DMS153 treated with DMSO at 0.1 percent for 48 hours (cell line): ENCODE measurements around the gene MYL9.
"Not testable (repeated sequence)": the region's sequence is repeated elsewhere in the genome, so short reads cannot be mapped to it uniquely, and the experiment has no call there.

Source experiments
- DNase-seq: peaks from one replicate; lab custom pipeline; 2025; ENCODE audit not compliant: unreplicated experiment; lab: John Stamatoyannopoulos, UW

Gene MYL9

DNA sequence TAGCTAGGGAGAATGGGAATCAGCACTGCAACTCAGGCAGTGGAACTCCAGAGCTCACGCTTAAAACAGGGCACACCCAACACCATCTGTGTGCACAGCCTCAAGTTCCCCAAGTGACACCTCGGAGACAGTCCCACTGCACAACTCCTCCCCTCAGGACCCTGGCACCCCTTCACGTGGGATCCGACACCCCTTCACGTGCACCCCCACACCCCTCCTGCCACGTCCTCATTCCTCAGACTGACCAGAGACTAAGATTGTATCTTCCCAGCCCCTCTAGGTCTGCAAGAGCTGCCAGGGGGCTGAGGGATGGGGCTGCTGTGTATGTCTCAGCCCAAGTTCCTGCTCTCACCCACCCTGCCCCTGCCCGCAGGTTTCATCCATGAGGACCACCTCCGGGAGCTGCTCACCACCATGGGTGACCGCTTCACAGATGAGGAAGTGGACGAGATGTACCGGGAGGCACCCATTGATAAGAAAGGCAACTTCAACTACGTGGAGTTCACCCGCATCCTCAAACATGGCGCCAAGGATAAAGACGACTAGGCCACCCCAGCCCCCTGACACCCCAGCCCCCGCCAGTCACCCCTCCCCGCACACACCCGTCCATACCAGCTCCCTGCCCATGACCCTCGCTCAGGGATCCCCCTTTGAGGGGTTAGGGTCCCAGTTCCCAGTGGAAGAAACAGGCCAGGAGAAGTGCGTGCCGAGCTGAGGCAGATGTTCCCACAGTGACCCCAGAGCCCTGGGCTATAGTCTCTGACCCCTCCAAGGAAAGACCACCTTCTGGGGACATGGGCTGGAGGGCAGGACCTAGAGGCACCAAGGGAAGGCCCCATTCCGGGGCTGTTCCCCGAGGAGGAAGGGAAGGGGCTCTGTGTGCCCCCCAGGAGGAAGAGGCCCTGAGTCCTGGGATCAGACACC is 7.6 kb downstream of the MYL9 start:
- no peak for DNase-seq

DNA sequence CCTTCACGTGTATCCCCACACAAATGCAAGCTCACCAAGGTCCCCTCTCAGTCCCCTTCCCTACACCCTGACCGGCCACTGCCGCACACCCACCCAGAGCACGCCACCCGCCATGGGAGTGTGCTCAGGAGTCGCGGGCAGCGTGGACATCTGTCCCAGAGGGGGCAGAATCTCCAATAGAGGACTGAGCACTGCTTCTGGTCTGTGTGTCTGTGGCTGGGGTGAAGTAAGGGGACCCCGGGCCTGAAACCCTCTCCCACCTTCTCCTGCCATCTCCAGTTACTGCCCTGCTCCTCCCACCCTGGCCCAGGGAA is 8.3 kb downstream of the MYL9 start:
- no peak for DNase-seq

DNA sequence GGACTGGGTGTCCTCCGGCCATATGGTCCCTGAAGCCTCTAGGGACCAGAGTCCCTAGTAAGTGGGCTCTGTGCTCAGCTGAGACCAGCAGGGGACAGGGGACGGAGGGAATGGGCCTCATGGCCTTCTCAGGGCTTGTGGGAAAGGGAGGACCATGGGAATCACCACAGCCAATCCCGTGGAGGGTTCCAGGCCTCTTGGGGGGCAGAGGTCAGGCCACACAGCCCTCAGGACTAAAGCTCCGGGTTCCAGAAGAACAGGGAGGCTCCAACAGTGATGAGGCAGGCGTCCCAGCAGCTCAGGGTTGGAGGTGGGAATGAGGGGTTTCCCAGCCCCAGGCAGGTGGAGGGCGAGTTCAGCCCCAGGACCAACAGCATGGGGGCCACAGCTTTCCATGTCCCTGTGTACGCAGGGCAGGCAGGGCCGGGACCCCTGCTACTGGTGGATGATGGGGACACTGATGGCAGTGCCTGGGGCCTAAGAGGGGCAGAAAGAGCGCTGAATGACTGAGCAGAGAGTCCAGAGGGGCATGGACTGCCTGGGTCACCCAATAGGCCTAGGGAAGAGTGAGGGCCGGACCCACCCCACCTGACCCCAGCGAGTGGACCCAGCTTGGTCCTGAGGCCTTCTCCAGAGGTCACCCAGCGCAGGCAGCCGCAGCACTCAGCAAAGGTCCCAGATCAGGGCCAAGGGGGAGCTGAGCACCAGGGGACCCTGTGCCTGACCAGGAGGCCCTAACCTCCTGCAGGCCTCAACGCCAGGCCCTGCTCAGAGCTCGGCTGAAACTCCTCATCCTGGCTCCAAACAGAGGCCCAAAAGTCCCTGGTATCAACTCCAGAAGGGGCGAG is 8.8 kb downstream of the MYL9 start:
- DNase-seq: no peak

DNA sequence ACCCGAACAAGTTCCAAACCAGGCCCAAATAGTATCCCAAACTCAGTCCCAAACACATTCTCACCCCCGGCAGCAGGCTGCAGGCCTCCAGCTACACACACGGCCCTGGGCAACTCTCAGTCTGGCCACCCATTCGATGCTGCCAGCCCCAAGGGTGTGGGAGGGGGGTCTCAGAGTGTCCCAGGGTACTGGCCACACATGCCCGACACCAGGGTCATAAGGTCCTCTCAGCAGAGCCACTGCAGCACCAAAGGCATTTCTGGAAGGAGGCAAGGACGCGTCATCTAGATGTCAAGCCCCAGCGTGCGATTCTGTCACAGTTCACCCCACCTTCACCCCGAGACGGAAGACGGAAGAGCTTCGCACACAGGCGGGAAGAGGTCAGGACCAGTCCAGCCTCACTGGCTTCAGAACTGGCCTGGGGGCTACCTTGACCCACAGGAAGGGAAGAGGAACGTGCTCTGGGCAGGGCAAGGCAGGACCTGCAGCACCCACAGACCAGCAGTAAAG is 9.5 kb downstream of the MYL9 start:
- no peak for DNase-seq

DNA sequence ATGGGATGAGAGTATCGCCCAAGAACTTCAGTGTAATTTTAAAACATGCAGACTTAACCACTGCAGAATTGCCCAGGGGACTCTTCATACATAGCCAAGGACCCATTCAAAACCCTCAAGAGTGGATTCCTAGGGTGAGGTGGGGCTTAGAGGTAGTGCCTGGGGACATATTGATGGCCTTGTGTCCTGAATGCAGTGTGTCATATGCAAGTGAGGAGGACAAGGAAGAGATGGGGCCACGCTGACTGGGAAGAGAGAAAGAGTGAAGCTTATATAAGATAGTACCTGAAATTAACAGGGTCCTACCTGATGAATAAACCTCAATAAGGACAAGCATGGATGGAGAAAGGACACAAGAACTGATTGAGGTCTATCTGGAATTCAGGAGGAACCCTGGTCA is 13.9 kb downstream of the MYL9 start:
- no peak for DNase-seq

DNA sequence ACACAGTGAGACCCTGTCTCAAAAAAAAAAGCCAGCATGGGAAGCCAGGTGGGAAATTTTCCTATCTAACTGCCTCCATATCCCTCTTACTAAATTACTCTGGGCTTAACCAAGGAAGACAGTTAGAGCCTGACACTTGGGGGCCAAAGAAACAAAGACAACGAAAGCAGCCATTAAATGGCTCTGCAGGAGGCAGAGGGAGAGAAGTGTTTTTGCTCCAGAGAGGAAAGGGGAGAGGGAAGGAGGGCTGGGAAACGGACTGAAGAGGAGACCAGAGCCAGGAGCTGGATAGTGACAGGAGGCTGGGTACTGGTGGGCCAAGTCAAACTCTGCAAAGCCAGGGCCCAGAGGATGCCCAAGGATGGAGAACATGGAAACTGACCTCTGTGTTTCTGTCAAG is 21.4 kb downstream of the MYL9 start:
- DNase-seq: no peak

DNA sequence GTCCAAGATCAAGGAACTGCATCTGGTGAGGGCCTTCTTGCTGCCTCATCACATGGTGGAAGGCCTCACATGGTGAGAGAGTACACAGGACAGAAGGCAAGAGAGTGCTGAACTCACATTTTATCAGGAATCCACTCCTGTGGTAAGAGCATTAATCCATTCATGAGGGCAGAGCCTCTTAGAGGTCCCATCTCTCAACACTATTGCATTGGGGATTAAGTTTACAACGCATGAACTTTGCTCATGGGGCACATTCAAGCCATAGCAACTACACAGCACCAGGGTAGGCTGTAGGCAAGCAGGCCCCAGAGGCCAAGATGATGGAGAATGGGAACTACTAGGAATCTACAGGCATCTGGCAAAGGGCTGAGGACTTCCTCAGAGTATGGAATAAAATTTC is 22.1 kb downstream of the MYL9 start:
- DNase-seq: no peak

DNA sequence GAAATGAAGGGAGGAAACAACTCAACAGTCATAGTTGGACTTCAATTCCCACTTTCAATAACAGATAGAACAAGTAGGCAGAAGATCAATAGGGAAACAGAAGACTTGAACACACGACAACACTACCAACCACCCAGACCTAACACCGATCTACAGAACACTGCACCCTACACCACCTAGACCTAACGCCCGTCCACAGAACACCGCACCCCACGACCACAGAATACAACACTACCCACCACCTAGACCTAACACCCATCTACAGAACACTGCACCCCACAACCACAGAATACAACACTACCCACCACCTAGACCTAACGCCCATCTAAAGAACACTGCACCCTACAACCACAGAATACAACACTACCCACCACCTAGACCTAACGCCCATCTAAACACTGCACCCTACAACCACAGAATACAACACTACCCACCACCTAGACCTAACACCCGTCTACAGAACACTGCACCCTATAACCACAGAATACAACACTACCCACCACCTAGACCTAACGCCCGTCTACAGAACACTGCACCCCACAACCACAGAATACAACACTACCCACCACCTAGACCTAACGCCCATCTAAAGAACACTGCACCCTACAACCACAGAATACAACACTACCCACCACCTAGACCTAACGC is 22.9 kb downstream of the MYL9 start:
- not testable (repeated sequence) for DNase-seq

DNA sequence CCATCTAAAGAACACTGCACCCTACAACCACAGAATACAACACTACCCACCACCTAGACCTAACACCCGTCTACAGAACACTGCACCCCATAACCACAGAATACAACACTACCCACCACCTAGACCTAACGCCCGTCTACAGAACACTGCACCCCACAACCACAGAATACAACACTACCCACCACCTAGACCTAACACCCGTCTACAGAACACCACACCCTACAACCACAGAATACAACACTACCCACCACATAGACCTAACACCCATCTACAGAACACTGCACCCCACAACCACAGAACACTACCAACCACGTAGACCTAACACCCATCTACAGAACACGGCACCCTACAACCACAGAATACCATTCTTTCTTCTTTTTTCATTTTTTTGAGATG is 23.4 kb downstream of the MYL9 start:
- DNase-seq: not testable (repeated sequence)

DNA sequence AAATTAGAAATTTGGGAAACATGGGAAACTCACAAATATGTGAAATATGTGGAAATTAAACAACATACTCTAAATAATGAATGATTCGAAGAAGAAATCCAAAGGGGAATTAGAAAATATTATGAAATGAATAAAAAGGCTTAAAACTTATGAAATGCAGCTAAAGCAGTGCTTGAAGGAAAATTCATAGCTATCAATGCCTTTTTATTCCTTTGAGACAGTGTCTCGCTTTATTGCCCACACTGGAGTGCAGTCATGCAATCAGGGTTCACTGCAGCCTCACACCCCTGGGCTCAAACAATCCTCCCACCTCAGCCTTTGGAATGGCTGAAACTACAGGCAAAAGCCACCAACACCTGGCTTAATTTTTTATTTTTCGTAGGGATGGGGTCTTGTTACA is 24.2 kb downstream of the MYL9 start:
- no peak for DNase-seq

DNA sequence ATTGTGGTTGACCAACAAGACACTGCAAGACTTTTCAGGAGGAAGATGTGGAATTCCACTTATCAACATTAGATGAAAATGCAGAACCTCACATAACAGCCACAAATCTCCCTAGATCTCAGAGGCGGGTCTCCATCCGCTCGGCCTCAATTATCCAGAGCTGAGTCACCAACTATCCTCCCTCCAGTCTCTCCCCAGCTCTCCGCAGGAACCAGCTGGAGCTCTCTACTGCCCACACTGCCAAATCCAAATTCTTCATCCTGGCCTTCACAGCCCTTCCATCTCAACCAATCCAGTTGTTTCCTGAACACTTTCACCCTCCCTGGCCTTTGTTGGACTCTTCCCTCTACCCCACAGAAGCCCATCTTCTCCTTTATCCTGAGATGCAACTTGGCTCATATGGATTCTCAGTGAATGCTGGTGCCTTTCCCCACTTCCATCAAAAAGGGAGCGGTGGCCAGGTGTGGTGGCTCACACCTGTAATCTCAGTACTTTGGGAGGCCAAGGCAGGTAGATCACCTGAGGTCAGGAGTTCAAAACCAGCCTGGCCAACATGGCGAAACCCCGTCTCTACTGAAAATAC is 28.6 kb downstream of the MYL9 start:
- DNase-seq: no peak

DNA sequence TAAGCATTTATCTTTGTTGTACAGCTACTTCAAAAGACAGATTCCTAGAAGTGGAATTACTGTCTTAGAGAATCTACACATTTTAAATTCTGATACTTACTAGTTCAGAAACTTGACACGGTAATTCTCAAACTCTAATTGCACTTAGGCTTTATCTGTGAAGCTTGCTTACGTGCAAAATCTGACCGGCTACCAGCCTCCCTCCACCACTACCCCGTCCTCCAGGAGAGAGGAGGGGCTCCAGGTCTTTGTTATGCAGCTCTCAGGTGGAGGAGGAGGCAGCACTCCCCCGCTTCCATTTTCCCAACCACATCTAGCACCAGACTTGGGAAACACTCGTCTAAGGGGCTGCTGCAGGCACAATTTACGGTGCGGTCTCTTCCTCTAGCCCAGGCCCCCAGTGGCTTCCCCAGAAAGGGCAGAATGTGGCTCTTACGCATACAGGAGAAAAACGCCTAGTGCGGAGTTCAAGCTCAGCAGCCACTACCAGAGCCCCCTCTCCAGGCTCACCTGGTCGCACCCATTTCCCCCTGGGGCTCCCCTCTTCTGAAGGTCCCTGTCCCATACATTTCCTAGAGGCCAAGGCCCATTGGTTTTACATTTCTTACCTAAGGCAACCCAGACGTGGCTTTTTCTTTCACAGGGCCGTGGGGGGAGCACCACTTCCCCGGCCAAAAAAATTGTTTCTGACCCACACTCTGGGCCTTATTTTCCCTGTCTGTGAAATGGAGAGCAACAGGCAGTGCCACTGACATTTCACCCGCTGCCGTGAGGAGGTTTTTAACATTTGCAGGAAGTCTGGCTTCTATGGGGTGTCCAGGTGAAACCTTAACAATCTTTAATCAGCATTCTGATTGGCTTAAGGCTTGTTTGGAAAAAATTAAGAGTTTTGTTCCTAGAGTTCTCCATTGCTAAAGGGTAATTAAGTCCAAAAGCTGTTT is 30.5 kb downstream of the MYL9 start:
- DNase-seq: no peak

DNA sequence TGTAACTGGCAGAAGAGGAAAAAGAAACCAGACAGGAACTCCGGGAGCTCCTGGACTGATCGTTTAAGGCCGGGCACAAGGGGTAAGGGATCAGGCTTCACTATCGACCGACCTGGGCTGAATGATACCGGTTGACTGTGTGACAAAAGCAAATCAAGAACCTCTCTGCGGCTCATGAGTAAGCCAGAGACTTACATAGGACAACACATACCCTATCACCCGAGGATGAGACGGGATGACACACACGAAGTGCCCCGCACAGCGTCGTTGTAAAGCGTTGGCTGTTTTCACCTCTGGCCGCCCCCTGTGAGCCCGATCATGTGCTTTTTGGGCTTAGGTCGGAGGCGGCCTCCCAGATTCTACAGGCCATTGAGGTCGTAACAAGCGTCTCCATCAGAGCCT is 31.4 kb downstream of the MYL9 start:
- DNase-seq: no peak

DNA sequence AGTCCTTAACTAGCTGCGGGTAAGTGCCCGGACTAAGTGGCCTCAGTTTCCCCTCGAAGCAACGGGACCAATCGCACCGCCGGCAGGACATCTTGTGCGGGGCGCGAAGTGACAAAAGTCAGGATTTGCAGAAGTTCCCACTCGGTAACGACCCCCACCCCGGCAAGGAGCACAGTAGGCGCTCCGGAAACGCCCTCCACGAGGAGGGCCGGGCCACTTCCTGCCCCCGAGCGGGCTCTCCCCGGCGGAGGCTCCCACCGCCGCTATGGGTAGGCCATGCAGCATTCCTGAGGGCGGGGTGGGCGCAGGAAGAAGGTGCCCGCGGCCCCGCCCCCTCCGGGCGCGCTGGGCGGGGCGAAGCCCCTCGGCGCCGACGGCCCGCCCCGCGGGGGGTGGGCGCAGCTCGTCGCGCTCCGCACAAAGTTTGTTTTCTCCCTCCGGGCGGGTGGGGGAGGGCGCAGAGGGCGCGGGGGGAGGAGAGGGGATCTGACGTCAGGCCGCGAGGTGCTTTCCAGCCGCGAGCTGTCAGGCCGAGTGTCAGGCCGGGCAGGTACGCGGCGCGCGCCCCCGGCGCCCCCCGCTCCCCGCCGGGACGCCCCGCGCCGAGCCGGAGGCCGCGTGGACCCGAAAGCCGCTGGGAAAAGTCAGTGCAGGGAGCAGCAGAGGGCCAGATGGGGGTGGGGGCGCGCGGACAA is 31.9 kb downstream of the MYL9 start, which contains the start of gene TGIF2:
TGIF2 (plus strand) TSS at position 495 of the 695 bp plus-strand sequence. CDS start 5,178 bp downstream, outside the sequence.
- no peak for DNase-seq

DNA sequence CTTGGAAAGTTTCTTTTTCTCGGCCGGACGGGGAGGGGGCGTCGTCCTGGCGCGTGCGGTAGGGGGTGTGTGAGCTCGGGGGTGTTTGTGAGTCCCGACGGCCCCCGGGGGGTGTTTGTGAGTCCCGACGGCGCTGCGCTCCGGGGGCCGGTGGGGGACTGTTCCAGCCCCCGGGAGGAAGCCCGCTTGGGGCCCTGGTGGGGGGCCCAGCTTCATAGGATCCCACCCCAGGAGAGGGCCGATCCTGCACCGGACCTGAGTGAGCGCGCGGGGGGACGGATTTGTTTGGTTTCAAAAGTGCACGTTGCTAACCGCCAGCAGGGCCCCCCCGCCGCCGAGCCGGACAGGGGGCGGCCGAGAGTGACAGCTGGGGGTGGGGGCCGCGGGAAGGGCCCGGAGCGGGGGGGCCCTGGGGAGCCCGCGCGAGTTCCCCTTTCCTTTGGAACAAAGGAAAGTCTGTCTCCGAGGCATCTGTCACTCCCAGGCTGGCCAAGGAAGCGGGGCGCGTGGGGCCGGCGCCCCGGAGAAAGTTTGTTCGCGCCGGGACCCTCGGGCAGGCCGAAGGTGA is 32.6 kb downstream of the MYL9 start:
- DNase-seq: no peak

DNA sequence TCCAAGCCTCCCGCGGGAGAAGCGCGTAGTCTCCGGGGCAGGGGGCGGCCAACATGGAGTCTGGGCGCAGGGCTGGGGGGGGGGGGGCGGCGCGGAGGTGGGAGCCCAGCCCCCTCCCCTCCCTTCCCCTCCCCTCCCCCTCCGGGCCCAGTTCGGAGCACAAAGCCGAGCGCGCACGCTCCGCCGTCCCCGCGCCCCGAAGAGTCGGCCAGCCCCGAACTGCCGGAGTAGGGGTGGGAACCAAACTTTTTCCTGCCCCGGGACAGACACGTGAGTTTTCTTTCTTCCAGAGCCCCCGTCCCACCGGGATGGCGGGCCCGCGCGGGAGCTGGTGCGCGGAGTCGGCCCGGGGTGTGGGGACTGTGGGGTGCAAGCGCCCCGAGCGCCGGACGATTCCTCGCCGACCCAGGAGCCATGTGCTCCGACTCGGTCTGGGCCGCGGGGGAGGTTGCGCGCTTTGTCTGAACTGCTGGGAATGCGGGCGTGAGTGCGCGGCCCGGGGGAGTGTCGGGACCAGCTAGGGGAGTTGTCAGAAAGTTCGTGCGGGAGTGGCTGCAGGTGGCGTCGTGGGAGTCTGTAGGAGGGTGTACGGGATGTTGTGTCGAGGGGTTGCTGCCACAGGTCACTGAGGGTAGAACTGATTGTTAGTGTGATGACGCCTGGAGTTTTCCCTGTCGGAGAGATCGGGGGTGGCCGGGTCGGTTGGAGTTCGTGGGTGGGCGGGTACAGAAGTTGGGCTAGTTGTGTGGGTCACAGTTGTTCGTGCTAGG is 33.2 kb downstream of the MYL9 start:
- DNase-seq: no peak

DNA sequence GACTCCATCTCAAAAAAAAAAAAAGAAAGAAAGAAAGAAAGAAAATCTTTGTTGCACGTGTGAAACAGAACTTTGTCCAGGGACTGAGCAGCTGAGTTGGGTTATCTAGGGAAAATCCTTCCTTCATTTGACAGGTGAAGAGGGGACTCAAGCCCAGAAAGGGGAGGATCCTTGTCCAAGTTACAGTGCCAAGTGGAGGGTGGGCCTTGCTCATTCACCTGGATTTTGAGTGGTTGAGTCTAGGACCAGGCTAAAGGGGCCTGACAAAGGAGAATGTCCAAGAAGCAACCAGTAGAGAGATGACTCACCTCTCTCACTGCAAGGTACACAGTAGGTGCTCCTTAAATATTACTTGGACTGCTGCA is 34.7 kb downstream of the MYL9 start:
- no peak for DNase-seq

DNA sequence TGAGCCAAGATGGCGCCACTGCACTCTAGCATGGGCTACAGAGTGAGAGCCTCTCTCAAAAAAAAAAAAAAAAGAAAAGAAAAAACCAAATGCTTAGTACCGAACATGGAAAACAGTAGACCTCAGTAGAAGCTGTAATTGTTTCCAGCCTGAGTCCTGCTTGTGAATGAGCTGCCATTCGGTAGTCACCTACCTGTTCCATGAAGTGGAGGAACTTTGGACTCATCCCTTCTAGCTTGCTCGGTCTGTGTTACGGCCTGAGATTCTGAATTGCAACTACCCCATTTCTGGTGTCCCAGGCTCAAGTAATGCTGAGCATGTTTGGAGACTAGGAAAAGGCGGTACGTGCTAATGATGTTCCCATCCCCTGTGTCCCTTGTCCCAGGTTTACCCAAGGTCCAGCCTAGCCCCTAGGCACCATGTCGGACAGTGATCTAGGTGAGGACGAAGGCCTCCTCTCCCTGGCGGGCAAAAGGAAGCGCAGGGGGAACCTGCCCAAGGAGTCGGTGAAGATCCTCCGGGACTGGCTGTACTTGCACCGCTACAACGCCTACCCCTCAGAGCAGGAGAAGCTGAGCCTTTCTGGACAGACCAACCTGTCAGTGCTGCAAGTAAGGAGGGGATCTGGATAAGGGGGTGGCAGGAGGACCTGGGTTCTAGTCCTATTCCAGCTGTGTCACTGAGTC is 37.2 kb downstream of the MYL9 start:
- no peak for DNase-seq
